Kasumi-1 (cell line): ENCODE results near the gene WDR59.
"Not testable (repeated sequence)": the region's sequence is repeated elsewhere in the genome, so short reads cannot be mapped to it uniquely, and the experiment has no call there.

ENCODE experiments used
- DNase-seq, 2 experiments: peaks; one replicate each; lab custom pipeline; 2025; lab: John Stamatoyannopoulos, UW

The WDR59 gene

DNA sequence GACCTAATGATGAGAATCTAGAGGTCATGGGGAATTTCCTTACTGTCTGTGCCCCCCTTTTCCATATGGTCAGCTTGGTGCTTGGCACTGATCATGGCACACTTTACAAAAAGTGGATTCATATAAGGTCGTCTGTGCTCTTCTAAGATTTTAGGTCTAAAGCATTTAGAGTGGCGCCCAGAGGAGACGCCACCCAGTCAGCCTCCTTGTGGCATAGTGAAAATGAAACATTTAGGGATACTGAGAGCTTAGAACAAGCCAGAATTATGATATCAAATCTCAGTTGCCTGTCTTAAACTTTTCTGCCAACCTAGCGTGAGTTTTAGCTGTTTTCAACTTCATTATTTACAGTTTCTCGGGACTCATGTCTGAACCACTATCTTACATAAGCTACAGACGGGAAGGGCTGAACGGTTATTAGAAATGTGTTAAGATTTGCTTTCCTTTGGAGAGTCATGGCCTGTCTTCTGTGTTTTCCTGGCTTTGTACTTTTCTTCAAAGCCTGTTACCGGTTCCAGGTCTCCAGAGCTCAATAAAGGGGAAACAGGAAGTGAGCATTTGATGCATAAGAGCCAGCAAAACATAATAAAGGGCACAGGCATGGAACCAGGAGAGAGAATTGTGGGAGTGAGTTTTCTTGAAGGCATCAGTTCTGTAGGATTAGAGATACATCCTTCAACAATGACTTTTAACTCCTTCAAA is 27.6 kb upstream of the WDR59 start:
- DNase-seq = peak in 1 of 2 experiments; percentile 24

DNA sequence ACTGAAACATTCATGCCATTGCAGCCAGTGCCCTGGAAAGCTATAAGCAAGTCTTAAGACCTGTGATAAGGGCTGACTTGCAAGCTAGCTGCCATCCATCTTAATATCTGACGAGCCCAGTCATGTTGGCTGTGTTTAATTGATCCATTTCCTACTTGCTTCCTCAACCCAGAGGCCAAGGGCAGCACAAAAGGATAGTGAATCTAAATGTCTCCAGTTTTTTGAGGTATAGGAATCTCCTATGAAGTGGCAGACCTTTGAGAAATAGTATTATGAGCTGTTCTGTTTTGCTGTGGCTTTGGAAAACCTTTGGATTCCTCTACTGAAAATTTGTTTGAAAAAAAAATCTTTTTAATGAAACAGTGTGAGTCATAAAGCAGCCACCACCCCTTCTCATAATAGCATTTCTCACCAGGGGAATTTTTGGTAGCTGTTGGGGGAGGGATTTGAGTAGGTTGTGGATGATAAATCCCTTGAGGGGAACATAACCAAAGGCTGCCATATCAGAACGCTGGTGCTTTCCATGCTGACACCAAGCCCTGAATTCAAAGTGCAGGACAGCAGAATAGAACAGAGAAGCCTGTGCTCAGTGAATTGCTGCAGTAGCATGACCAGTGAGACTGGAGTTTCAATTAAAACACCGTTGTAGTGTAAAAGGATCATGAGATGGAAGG is 26.8 kb upstream of the WDR59 start:
- DNase-seq = no peak

DNA sequence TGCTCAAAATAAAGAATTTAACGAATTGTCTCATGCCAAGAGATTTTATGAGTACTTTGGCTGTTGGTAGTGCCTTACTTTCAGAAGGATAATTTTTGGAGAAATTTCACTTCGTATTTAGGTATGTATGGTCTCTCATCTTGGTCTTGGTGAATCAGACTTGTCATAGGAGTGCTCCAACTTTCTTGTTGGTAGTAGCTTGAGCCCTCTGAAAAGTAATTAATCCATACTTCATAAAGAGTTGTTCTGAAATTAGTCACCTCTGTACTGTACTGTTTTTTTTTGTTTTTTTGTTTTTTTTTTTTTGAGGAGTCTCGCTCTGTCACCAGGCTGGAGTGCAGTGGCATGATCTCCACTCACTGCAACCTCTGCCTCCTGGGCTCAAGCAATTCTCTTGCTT is 25.5 kb upstream of the WDR59 start:
- no peak for DNase-seq

DNA sequence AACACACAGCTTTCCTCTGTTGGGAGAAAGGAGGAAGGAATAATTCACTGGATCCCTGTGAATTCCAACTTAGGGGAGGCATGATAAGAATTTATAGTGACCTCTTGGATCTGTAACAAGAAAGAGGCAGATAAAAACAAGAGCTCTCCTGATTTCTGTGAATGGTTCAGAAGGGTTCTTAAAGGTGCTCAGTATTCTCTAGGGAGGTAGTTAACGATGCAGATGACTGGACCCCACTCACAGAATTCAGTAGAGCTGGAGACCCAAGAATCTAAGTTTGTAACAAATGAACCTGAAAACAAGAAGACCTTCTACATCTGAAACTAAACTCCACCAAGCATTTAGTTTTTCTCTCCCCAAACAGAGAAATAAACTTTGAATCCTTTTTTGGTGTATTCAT is 22.5 kb upstream of the WDR59 start:
- DNase-seq = no peak

DNA sequence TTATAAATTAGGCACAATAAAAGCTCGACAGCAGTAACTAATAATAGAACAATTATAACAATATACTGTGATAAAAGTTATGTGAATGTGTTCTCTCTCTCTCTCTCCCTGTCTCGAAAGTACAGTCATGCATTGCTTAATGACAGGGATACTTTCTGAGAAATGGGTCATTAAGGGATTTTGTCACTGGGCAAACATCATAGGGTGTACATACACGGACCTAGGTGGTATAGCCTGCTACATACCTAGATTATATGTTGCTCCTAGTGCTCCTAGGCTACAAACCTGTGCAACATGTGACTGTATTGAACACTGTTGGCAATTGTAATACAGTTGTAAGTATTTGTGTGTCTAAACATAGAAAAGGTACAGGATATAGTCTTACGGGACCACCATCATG is 20.8 kb upstream of the WDR59 start:
- no peak for DNase-seq

DNA sequence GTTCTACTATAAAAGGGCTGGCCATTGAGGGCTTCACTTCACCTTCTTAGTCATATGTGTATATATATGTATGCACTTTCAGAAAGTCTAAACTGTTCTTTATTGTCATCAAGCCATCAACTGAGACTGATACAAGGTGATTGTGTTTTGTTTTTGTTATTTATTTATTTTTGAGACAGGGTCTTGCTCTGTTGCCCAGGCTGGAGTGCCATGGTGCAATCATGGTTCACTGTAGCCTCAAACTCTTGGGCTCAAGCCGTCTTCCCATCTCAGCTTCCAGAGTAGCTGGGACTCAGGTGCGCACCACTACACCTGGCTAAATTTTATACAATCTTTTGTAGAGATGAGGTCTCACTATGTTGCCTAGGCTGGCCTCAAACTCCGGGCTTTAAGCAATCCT is 19.5 kb upstream of the WDR59 start:
- DNase-seq = no peak

DNA sequence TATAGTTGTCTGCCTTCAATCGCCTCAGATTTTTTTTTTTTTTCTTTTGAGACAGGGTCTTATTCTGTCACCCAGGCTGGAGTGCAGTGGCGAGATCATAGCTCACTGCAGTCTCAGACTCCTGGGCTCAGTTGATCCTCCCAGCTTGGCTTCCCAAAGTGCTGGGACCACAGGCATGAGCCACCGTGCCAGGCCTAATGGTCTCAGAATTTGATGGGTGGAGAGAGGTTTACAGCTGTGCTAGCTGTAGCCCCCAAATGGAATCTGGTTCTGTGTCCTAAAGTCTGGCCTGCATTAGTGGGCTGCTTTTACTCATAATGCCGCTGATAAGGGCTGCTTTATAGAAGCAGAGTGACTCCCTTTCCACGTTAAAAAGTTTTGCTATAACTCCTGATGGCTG is 19.0 kb upstream of the WDR59 start:
- no peak for DNase-seq

DNA sequence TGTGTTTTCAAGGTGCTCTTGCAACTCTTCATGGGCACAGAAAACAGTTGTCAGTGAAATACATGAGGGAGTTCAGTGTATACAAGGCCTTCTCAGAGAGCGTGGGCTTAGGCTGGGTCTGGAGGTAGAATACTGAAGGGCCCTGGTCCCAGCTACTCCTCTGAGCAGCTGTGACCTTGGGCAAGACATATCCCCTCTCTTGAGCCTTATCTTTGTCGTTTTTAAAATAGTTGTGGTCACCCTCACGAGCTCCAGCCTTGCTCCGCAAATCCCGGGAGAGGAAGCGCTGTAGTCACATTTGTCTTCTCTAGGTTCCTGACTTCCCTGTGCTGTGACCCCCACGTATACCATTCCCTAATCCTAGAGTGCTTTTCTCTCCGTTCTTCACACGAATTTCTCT is 17.6 kb upstream of the WDR59 start:
- peak; percentile 49 to 57 for DNase-seq

DNA sequence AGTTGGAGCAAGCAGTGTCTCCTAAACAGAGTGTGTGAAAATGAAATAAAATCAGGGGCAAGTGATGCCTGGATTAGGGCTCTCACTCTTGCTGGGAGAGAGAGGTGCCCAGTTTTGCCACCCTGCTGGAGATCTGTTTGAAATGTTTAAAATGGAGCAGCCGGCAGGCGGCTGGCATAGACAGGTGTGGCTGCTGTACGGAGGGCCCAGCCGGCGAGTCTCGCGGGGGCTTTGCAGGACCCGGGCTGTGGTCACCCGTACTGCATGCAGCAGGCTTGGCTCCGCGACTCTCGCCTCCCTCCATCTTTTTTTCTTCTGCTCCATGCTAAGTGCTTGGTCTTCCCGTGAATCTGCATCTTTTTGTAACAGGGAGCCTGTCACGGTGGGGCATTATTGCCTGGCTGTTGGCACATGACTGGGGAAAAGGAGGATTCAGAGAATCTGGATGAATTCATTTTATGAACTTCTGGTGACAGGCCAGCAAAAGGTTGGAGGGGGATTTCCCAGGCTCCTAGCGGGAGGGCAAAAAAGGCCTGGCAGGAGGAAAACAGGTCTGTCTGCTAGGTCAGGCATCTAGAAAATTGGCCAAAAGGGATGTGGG is 15.7 kb upstream of the WDR59 start:
- DNase-seq = no peak

DNA sequence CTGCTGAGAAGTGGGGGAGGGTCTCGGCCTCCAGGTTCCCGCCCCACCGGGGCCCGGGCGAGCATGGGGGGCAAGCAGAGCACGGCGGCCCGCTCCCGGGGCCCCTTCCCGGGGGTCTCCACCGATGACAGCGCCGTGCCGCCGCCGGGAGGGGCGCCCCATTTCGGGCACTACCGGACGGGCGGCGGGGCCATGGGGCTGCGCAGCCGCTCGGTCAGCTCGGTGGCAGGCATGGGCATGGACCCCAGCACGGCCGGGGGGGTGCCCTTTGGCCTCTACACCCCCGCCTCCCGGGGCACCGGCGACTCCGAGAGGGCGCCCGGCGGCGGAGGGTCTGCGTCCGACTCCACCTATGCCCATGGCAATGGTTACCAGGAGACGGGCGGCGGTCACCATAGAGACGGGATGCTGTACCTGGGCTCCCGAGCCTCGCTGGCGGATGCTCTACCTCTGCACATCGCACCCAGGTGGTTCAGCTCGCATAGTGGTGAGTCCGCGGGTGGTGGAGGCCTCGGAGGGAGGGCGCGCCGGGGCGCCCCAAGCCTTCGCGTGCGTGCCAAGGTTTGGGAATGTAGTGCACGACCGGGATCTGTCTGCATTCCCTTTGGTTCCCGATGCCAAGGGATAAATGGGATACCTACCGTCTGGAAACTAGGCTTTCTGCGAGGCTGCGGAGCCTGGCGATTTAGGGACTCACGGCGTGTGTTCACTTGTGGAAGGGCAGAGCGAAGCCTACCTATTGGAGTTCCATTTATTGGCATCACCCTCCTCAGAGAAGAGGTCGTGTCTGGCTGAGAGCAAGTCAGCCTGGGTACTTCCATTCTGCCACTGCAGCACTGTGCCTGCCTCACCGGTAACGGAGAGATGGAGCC is 14.9 kb upstream of the WDR59 start:
- DNase-seq = no peak

DNA sequence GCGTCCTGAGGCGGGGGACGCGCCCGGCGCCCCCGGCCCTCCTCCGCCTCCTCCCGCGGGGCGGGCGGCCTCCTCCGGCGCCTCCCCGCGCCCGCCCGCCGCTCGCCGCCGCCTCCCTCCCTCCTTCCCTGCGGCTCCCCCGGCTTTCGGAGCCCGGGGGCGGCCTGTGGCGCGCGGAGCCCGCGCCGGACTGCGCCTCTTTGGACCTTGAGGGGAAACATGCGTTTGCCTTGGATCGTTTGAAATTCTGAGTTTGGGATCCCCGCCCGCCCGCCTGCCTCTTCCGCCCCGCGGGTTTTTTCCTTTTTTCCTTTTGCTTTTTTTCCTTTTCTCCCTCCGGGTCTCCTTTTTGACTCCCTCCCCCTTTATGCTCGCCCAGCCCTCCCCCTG is 14.3 kb upstream of the WDR59 start:
- no peak for DNase-seq

DNA sequence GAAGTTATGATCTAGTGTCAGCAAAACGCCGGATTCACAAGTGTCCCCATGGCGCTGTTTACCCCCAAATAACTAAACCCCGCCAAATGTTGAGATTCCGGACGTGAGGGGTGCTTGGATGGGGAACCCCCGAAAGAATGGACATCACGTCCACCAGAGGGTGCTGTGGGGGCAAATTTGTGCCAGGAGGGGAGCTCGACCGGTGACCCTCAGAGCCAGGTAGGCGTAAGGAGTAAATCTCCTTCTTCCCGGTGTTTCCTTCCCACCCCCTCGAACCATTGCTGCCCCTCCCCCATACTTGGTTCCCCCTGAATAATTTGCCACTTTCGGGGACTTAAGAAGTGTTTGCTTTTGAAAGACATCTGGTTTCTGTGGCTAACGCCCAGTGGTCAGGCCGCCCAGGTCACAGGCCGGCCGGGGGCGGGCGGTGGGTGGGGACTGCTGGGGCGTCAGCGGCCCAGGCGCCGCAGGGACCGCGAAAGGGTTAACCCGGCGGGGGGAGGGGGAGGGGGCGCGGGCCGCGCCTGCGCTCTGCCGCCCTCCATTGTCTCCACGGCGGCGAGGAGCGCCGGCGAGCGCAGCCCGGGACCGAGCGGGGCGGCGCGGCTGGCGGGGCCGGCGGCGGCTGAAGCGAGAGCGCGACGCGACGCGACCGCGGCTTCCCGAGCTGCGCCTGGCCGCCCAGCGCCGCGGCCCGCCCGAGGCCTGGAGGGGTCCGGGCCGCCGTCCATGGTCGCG is 13.7 kb upstream of the WDR59 start, which contains the start of gene ZNRF1:
ZNRF1 (plus strand) TSS at position 544 of the 738 bp plus-strand sequence. CDS start 648 bp downstream, outside the sequence.
- peak; percentile 67 to 72 for DNase-seq

DNA sequence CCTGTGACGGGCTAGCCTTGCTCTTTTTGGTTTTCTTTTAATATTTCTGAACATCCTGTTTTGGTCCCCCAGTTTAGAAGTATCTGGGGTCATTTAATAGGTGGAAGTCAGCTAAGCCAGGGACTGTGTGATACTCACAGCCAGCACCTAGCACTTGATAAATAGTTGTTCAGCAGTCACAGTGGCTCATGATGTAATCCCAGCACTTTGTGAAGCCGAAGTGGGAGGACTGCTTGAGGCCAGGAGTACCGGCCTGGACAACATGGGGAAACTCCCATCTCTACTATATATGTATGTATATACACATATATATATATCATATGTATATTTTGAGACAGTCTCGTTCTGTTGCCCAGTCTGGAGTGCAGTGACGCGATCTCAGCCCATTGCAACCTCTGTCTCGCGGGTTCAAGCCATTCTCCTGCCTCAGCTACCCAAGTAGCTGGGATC is 12.1 kb upstream of the WDR59 start:
- no peak for DNase-seq

DNA sequence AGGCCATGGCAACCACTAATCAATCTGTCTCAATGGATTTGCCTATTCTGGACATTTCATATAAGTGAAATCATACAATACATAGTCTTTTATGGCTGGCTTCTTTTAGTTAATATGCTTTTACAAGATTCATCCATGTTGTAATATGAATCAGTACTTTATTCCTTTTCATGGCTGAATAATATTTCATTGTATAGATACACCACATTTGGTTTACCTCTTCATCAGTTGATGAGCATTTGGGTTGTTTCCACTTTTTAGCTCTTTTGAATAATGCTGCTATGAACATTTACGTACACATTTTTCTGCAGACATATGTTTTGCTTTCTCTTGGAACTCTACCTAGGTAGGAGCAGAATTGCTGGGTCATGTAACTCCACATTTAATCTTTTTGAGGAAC is 11.1 kb upstream of the WDR59 start:
- no peak for DNase-seq

DNA sequence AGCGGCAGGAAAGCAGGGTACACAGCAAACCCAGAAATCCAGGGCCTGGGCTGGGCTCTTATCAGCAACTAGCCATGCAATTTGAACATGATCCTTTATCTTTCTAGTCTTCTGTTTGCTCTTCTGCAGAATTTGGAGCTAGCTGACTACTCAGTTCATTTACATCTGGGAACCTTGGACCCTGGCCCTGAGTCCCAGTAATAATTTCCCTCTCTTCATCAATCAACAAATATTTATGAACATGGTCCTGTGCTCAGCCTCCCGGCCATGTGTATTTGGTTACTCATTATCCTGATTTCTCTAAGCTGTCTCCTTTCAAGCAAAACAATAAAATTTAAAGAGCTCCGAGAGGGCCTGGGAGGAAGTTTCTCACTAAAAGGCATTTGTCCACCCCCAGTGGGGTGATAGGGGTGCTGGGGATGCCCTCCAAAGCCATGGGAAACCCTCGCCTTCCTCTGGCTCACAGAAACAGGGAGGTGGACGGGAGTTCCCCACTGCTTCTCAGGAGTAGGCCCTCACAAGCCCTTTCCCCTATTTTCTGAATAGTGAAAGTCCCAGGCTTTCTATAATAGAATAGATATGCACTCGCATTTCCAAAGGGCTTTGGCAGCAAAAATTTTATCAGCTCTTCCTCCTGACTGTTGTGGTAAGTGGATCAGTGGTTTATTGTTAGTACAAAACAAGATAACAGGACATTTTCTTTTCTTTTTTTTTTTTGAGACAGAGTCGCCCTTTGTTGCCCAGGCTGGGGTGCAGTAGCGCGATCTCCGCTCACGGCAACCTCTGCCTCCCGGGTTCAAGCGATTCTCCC is 6.9 kb upstream of the WDR59 start:
- DNase-seq = no peak

DNA sequence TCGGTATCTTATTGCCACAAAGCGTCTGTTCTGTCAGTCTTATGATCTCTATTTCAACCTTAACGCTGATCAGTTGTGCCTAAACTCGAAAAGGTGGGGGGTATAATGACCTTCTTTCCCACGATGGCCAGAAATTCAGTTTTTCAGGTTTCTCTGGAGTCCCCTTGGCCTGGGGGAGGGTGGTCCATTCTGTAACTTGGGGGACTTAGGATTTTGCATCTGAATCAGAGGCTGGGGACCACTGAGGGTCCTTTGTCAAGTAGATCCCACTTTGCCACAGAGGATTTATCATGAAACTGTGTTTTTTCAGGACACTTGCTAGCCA is 6.3 kb upstream of the WDR59 start:
- DNase-seq = no peak

DNA sequence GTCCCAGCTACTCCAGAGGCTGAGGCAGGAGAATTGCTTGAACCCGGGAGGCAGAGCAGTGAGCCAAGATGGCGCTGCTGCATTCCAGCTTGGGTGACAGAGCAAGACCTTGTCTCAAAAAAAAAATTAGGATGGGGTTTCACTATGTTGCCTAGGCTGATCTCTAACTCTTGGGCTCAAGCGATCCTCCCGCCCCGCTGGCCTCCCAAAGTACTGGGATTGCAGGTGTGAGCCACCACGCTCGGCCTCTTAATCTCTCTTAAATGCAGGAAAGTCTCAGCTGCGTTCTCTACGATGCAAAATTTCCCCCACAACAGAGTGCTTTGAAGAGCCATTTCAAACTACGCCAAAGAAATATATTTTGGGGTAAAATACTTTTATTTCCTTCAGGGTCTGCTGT is 5.9 kb upstream of the WDR59 start:
- DNase-seq = no peak

DNA sequence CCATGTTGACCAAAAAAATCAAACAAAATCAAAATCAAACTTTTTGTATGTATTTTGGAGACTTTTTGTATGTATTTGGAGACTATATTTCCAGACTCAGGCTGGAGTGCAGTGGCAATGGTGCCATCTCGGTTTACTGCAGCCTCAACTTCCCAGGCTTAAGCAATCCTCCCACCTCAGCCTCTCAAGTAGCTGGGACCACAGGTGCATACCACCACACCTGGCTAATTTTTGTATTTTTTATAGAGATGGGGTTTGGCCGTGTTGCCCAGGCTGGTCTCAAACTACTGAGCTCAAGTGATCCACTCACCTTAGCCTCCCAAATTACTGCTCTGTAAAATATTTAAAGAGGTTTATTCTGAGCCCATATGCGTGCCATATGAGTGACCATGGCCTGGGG is 4.9 kb upstream of the WDR59 start:
- DNase-seq = not testable (repeated sequence)

DNA sequence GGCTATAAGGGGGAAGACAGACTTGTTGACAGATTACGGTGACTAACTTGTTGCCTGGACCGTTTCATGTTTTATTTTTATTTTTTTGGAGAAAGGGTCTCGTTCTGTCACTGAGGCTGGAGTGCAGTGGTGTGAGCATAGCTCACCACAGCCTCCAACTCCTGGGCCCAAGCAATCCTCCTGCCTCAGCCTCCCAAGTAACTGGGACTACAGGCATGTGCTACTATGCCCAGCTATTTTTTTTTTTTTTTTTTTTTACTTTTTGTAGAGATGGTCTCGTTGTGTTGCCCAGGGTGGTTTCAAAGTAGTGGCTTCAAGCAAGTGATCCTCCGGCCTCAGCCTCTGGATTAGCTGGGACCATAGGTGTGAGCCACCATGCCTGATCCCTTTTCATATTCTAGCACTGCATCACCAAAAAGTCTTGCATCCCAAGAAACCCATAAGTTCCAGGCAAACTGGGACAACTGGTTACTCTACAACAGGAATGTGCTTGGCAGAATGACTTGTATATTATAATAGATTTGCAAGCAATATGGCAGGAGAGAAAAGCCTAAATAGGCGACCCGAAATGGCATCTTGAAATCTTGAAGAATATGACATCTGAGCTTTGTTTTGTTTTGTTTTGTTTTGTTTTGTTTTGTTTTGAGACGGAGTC is 2.2 kb upstream of the WDR59 start:
- no peak for DNase-seq

DNA sequence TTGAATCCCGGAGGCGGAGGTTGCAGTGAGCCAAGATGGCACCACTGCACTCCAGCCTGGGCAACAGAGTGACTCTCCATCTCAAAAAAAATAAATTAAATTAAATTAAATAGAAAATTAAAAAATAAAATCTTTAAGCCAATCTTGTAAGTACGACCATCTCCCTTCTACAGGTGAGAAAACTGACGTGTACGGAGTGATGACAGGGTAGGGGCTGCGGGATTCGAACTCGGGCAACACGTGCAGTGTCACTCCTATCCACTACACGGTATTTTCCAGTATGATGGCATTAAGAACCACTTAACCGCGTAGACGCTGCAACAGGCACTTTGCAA is 762 bp downstream of the WDR59 start:
- no peak for DNase-seq

DNA sequence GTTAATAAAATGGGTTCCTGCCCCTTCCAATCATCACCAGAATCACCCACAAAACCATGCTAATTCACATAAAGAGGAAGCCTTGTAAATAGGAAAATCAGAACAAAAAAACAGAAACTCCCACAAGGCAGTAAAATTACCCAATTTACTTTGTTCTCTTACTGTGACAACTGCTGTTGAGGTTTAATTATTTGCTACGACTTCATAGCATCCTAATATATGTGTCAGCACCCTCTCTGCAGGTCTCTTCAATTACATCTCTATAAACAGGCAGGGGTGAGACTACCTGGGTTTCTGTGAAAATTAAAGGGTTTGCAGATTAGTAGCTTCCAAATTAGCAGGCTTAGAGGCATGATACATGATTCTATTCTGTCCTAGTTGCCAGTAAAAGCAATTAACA is 2.7 kb downstream of the WDR59 start:
- no peak for DNase-seq
